Mucosa of descending colon (tissue), 3 donors: Measurements from ENCODE around the gene LDLRAD4. TPM values are rescaled to one million over a fixed set of nuclear protein-coding genes. Genes with fewer than 3 reads are reported as not detected.

Experiments used
- ATAC-seq: fragments of 200-7000 bp; cut with Tn5 transposase; one replicate; pipeline ENCODE4 v1.9.1; 2020; ENCODE audit warnings: mild to moderate bottlenecking, moderate library complexity
- DNase-seq, 3 donors: peaks; one replicate each; pipeline ENCODE4 v3.0.0-alpha.2; 2020
- H3K36me3 ChIP-seq: fragments of 200-600 bp; one replicate; pipeline ENCODE4 v1.8.0; 2021; ENCODE audit warnings: low read depth, mild to moderate bottlenecking
- H3K4me1 ChIP-seq: fragments of 200-600 bp; one replicate; pipeline ENCODE4 v1.8.0; 2021; ENCODE audit warnings: low read depth, mild to moderate bottlenecking
- H3K4me3 ChIP-seq: fragments of 200-600 bp; one replicate; pipeline ENCODE4 v1.8.0; 2021; ENCODE audit warnings: mild to moderate bottlenecking
- H3K9me3 ChIP-seq: fragments of 200-600 bp; one replicate; pipeline ENCODE4 v1.8.0; 2021; ENCODE audit warnings: mild to moderate bottlenecking
- CTCF ChIP-seq: fragments of 200-600 bp; IDR thresholded peaks from one replicate; pipeline ENCODE4 v1.8.0; 2022; ENCODE audit warnings: antibody characterized with exemption, mild to moderate bottlenecking
- intact Hi-C, 2 donors: fragments of 100-400 bp; cut with DNase I in 1 of 2; cut with micrococcal nuclease in 1 of 2; formaldehyde crosslinking; loops; one replicate each; pipeline versions ENCODE4 v1.11.0 to v1.11.1; 2022; cut with DNase I, micrococcal nuclease
- total RNA-seq, 3 donors: library from RNA; stranded (reverse); fragmentation: NEBNext Ultra II Directional in 2 of 3; extraction: Animal tissue kit (Norgen Biotek cat#: 25700) in 2 of 3; gene quantifications; one replicate each; pipeline versions ENCODE4 v1.2.1 to v1.2.4, GENCODE V29; 2021 to 2023
- donor health status: DM: no; HTN: no; CAD: no; lungs with moderate emphysema.
- donor health status: DM: no; HTN: no; CAD: no.
- donor health status: DM: no; HTN: yes; CAD: no.

LDLRAD4 gene
- total RNA-seq, 3 donors from 2014 or later, result 36.8 to 41.0 (median 37.4) TPM

GRCh38 chr18:13539843-13540476 lies 321.4 kb downstream of the LDLRAD4 start:
- Histone ChIP-seq H3K36me3 (no peaks in the 10 kb centered on the region), H3K4me3 (no peak overlapping the region), H3K9me3 (no peaks in the 10 kb centered on the region), H3K4me1 (peaks cover 33% of the 10 kb centered on the region)
- intact Hi-C loops, result loop anchor here (5.0 to 10.0 kb wide), 2 partner anchors 323 to 325 kb away; partner anchors contain the start of gene LDLRAD4 (in 2 of the 2)
- DNase-seq (no peak), ATAC-seq (peak; percentile 32)
- TF ChIP-seq CTCF, result no peak

- Histone ChIP-seq H3K9me3 (no peaks in the 10 kb centered on the region), H3K4me3 (no peak overlapping the region), H3K4me1 (peaks cover 33% of the 10 kb centered on the region), H3K36me3 (no peaks in the 10 kb centered on the region)
- peak in 1 of 3 donors; percentile 53 for DNase-seq
- intact Hi-C loops, result no loop called here
- no peak for ATAC-seq
- no peak for TF ChIP-seq CTCF
Measured at GRCh38 chr18:13540477-13541182, 322.1 kb downstream of the LDLRAD4 start.

- intact Hi-C loops, result no loop called here
- Histone ChIP-seq H3K36me3 (no peaks in the 10 kb centered on the region), H3K4me3 (no peak overlapping the region), H3K9me3 (no peaks in the 10 kb centered on the region), H3K4me1 (peaks cover 33% of the 10 kb centered on the region)
- no peak for TF ChIP-seq CTCF
- ATAC-seq (peak; percentile 82), DNase-seq (peak; percentile 51 to 87 (median 52))
Measured at GRCh38 chr18:13541621-13542519, 323.3 kb downstream of the LDLRAD4 start.

GRCh38 chr18:13542520-13542847 lies 323.9 kb downstream of the LDLRAD4 start:
- DNase-seq (peak in 1 of 3 donors; percentile 29), ATAC-seq (no peak)
- H3K36me3 ChIP-seq, result no peaks in the 10 kb centered on the region
- no peaks in the 10 kb centered on the region for H3K9me3 ChIP-seq
- intact Hi-C loops, result no loop called here
- no peak for TF ChIP-seq CTCF
- H3K4me1 ChIP-seq, result peaks cover 33% of the 10 kb centered on the region
- H3K4me3 ChIP-seq, result no peak overlapping the region

- intact Hi-C loops, result no loop called here
- H3K4me3 ChIP-seq, result no peak overlapping the region
- ATAC-seq, result no peak
- peaks cover 33% of the 10 kb centered on the region for H3K4me1 ChIP-seq
- H3K36me3 ChIP-seq, result no peaks in the 10 kb centered on the region
- TF ChIP-seq CTCF, result no peak
- no peak for DNase-seq
- no peaks in the 10 kb centered on the region for H3K9me3 ChIP-seq
Measured at GRCh38 chr18:13543144-13543543, 324.6 kb downstream of the LDLRAD4 start.
